Islet of Langerhans (tissue), 1 donor: ENCODE results near the gene ZPLD1.

Source experiments
- FAIRE-seq: peaks from one replicate; lab custom pipeline; 2011; peaks lifted over from hg19 to GRCh38; lab: Jason Lieb, UNC

ZPLD1 gene

DNA sequence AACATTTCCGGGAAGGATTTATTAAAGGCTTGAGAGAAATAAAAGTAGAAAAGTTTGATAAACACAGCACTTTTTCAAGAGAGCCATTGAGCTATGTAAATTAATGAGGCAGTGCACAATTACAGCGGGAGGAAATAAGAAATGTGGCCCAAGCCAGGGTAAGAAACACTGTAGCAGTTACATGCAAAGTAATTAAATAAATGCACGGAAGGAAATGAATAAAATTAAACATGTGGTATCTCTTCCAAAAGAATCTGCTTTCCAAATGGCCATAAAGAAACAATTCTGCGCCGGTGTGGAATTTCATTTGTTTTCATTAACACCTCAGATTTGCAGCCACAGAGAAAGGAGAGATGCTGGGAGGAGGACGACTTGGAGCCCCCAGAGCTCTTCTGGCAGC, 35.3 kb downstream of the ZPLD1 start:
- FAIRE-seq, result no peak

DNA sequence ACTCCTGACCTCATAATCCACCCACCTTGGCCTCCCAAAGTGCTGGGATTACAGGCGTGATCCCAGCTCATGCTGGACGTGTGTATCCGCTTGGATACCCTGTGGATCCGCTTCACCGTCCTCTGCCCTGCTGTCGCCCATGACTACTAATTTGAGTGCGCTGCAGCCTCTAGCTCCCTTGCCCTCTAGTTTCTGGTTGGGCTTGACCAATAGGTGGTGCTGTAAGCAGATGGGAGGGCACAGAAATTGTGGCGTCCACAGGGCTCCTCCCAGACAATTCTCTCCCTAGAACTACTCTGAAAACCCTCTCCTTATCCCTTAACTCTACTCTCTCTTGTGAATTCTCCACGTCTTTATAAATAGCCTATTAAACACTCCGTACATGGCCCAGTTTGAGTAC, 36.2 kb downstream of the ZPLD1 start:
- no peak for FAIRE-seq

GRCh38 chr3:102471491-102471890, 36.7 kb downstream of the ZPLD1 start:
- no peak for FAIRE-seq

DNA sequence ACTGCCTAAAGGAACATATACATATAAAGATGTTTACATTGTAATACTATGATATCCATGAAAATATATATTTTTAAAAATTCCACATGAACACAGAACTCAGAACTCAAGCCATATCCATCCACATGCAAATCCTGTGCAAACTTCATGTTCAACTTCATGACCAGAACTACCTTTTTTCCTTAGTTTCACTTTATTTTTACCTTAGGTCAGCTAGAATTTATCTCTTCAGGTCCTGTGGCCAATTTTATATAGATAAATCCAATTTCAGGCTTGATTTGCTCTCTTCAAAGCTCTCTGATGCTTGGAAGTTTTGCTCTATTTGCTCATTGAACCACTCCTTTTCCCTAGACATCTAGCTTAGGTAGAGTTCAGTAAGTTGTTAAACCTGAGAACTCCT, 38.8 kb downstream of the ZPLD1 start:
- FAIRE-seq, result no peak

DNA sequence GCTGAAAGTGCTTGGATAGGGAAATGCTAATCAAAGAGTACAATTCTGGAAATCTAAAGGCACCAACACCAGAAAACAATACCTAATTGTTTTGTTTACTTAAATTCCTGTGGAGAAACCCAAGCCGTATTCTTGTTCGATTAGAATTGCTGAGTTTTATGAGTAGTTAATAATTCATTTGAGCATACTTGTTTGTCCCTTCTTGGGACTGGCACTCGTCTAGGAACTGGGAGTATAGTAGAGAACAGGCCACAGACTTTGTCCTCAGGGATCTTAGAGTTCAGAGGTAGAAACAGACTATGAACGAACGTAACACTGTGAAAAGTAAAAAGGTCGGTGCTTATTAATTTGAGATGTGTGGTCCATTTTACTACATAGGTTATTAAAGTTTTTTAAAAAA, 39.4 kb downstream of the ZPLD1 start:
- no peak for FAIRE-seq

GRCh38 chr3:102476198-102476597, 41.4 kb downstream of the ZPLD1 start:
- peak; percentile 53 for FAIRE-seq

DNA sequence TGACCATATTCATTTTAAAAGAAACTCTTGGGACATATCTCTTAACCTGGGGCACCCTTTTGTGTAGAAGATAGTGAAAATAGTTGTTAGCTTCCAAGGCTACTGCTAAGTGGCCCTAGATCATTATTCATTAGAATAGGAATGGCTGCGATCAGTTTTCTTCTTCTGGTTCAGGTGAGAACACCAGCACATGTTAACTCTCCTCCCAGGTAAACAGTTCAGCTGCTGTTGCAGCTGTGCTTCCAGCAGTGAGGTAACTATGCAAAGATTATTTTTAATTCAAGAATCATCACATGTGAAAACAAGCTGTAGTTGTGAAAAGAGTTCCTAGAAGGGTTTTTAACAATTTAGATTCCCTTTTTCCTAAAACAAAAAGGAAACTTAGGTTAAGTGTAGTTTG, 43.3 kb downstream of the ZPLD1 start:
- peak; percentile 81 for FAIRE-seq

- no peak for FAIRE-seq
Measured at GRCh38 chr3:102480139-102480538, 45.3 kb downstream of the ZPLD1 start.

GRCh38 chr3:102481050-102481449, 46.2 kb downstream of the ZPLD1 start:
- FAIRE-seq, result peak; percentile 58

GRCh38 chr3:102483556-102483955, 48.7 kb downstream of the ZPLD1 start:
- FAIRE-seq, result no peak

DNA sequence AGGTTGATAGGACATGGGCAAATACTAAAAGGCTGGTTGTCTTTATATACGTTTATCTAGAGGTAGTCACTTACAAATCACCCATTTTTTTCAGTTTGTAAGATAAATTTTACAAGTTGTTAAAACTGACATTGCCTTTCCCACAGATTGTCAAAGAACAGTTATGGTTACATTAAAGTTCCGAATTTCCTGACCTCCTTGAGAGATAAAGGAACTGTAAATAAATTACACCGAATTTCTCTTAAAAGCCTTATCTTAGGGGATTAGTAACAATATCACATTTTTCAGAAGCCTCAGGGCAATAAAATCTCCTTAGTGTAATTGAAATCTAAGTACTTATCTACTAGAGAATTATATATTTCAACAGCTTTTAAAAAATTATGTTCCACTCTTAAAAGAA, 49.5 kb downstream of the ZPLD1 start:
- no peak for FAIRE-seq

DNA sequence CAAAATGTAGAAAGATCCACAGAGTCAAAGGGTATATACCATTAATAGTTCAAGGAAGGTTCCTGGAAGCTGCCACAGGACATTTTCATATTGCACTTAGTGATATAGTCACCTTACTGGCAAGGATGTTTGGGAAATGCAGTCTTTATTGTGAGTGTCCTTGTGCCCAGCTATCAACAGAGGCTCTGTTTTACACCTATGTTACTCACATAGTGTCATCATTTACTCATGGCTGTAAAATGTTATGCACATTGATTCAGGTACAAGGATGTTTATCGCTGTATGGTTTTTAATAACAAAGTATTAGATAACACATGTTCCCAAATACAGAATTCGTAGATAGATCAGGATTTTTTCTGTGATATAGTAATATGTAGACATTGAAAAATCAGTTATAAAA, 50.9 kb downstream of the ZPLD1 start:
- no peak for FAIRE-seq

DNA sequence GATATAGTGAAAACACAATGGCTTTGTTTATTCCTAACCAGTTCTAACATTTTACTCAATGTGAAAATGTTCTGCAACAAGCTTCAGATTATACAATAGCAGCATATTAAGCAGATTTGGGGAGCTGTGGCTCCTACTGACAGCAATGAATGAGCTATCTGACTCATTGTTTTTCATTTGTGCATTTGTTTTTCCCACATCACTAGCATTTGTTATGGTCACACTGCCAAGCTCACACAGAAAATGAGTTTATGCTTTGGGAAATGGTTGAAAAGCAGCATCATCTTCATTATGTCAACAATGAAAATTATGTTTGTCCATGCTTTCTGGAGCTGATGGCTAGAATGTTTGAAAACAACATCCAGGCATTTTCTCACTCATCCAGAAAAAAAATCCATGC, 53.5 kb downstream of the ZPLD1 start:
- FAIRE-seq, result no peak

DNA sequence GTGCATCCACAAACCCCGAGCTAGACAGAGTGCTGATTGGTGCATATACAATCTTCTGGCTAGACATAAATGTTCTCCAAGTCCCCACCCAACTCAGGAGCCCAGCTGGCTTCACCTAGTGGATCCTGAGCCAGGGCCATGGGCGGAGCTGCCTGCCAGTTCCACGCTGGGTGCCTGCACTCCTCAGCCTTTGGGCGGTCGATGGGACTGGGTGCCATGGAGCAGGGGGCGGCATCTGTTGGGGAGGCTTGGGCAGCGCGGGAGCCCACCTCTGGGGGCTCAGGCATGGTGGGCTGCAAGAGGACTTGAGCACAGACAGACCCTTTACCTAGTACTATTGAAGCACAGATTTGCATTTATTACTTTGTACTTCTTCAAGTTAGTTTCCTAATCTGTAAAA, 57.5 kb downstream of the ZPLD1 start:
- no peak for FAIRE-seq

DNA sequence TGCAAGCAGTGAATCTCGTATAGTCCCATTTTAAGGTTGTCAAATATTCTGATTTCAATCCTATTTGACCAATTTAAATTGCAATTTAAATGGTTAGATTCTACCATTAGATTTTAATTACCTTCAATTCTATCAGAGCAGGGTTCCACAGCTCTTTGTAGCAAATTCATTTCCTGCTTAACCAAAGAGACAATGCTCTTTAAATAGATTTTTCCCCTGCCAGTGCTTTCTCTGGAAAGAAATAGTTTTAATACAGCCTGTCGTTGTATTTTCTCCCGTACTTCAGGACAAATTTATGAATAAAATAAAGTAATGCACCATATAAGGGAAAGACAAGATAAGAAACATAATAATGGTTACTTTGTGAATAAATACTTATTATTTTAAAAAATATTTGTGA, 62.8 kb downstream of the ZPLD1 start:
- no peak for FAIRE-seq

- FAIRE-seq, result no peak
Measured at GRCh38 chr3:102505542-102505941, 70.7 kb downstream of the ZPLD1 start.

DNA sequence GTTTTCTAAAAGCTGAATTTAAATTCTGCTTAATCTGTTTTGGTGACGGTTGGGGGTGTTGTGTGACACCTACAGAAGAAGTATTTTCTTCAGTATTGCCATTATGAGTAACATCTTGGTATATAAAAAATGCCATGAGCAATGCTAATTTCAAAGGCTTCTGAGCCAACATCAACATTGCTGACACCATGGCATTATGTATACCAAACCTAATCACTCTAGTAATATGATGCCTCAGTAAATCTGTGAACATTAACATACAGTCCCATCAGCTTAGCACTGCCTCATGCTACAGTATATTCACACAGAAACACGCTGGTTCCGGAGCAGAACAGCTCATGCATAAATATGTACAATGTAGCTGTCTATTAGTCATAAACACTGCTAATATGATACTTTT, 75.8 kb downstream of the ZPLD1 start:
- no peak for FAIRE-seq

DNA sequence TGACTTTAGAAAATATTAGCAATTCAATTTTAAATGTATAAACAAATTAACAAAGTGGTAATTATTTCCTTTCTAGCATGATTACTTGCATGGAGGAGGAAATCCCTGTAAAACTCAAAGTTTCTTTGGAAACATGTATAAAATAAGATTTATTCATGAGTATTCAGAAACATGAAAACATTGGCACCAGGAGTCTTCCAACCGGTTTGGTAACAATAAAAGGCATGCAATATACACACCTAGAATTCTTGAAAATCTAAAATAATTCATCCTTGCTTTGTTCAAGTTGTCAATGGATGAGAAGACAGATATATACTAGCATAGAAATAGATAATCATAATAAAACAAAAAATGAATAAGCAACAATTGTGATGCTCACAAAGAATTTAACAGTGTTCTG, 76.4 kb downstream of the ZPLD1 start:
- no peak for FAIRE-seq

DNA sequence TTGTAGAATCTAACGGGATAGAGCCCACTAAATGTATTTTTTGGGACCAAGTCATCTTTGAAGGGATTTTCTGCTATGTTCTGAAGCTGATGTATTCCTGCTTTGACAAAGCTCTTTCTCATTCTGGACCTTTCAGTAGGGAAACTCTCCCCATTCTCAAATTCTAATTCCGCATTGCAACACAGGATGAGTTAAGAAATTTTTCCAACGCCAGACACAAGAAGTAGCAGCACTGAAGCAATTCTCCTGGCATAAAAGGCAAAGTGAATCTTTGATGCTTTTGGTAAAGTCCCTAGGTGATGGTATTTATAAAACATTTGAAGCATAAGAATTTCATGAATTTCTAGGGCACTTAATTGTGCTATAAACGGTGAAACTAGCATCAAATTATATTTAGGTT, 76.8 kb downstream of the ZPLD1 start:
- no peak for FAIRE-seq

DNA sequence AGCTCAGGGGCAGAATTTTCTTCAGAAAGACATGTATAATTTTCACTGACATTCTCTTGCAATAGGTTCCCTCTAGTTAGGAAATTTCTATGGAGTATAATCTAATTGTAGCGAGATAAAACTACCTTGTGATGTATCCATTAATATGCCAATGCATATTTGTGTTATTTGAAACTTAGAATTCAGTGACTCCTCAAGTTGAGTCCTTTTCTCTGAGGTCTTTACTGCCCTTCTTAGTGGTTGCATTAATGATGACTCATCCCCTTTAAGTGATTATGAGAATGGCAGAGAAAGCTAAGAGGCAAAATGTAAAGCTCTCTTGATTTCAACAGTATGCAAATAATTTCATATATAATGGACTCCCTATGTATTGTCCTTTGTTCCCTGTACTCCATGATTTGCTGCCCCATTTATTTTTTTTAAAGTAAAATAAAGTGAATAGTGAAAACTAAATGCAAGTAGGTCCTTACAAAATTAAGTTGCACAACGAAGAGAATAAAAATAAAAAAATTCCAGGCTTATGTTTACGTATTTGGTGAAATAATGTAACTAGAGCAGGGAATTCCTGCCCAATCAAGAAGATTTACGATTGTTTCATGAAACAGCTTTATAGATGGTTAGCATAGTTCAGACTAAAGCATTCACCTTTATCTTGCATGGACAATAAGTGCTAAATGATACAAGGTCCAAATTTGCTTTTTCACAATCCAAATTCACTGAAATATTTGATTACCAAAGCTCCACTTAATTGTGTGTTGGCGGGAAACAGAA, 78.1 kb downstream of the ZPLD1 start:
- no peak for FAIRE-seq

- no peak for FAIRE-seq
Measured at GRCh38 chr3:102514241-102514640, 79.4 kb downstream of the ZPLD1 start.

- FAIRE-seq, result no peak
Measured at GRCh38 chr3:102521246-102521645, 86.4 kb downstream of the ZPLD1 start.

GRCh38 chr3:102525624-102526023, 90.8 kb downstream of the ZPLD1 start:
- no peak for FAIRE-seq

DNA sequence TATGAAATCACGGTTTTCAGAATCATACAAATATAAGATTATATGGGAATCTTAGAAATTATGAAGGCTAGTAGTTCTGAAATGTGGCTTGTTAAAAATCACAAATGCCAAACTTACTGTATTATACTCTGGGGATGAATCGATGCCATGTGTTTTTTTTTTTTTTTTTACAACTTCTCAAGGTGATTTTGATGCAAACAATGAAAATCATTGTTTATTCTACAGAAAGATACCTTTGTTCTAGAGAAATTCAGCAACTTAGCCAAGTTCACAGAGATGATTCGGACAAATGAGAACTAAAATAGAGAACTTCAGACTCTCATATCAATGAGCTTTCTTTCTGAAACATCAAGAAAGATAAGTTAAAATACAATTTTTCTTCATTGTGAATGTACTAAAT, 92.0 kb downstream of the ZPLD1 start:
- FAIRE-seq, result peak; percentile 73

GRCh38 chr3:102528727-102529126, 93.9 kb downstream of the ZPLD1 start:
- no peak for FAIRE-seq
